Left kidney (tissue), 8 donors: Measurements from ENCODE around the gene TPR. TPM values are rescaled to one million over a fixed set of nuclear protein-coding genes. Genes with fewer than 3 reads are reported as not detected.
"Not testable (repeated sequence)": the region's sequence is repeated elsewhere in the genome, so short reads cannot be mapped to it uniquely, and the experiment has no call there.

Experiments used
- DNase-seq: peaks from one replicate; pipeline ENCODE4 v3.0.0-alpha.2; 2013
- long read RNA-seq, 8 donors: transcript quantifications; one replicate each; lab custom pipeline, GENCODE V29; 2026
- polyA plus RNA-seq: library from polyadenylated mRNA; unstranded; fragments of 120-200 nt; gene quantifications from one replicate; pipeline ENCODE4 v1.2.1, GENCODE V29; 2013; ENCODE audit not compliant: insufficient read length

The TPR gene
- polyA plus RNA-seq, result 141 TPM
- long read RNA-seq, donor 1, partial matches to known transcripts, result 38 of 46 reads
- long read RNA-seq, donor 1, other reads (novel, unspliced or antisense), result 8 of 46 reads
- long read RNA-seq, donor 2, partial matches to known transcripts, result 30 of 30 reads
- long read RNA-seq, donor 2, other reads (novel, unspliced or antisense), result 0 of 30 reads
- long read RNA-seq, donor 3, partial matches to known transcripts, result 42 of 43 reads
- long read RNA-seq, donor 3, other reads (novel, unspliced or antisense), result 0 of 43 reads
- long read RNA-seq, donor 4, partial matches to known transcripts, result 5 of 5 reads
- long read RNA-seq, donor 4, other reads (novel, unspliced or antisense), result 0 of 5 reads
- long read RNA-seq, donor 5, full-length matches to known transcripts, result 1 of 25 reads
- long read RNA-seq, donor 5, partial matches to known transcripts, result 24 of 25 reads
- long read RNA-seq, donor 5, other reads (novel, unspliced or antisense), result 0 of 25 reads
- long read RNA-seq, donor 6, partial matches to known transcripts, result 81 of 81 reads
- long read RNA-seq, donor 6, other reads (novel, unspliced or antisense), result 0 of 81 reads
- long read RNA-seq, donor 7, partial matches to known transcripts, result 167 of 167 reads
- long read RNA-seq, donor 7, other reads (novel, unspliced or antisense), result 0 of 167 reads
- long read RNA-seq, donor 8, partial matches to known transcripts, result 34 of 34 reads
- long read RNA-seq, donor 8, other reads (novel, unspliced or antisense), result 0 of 34 reads

DNA sequence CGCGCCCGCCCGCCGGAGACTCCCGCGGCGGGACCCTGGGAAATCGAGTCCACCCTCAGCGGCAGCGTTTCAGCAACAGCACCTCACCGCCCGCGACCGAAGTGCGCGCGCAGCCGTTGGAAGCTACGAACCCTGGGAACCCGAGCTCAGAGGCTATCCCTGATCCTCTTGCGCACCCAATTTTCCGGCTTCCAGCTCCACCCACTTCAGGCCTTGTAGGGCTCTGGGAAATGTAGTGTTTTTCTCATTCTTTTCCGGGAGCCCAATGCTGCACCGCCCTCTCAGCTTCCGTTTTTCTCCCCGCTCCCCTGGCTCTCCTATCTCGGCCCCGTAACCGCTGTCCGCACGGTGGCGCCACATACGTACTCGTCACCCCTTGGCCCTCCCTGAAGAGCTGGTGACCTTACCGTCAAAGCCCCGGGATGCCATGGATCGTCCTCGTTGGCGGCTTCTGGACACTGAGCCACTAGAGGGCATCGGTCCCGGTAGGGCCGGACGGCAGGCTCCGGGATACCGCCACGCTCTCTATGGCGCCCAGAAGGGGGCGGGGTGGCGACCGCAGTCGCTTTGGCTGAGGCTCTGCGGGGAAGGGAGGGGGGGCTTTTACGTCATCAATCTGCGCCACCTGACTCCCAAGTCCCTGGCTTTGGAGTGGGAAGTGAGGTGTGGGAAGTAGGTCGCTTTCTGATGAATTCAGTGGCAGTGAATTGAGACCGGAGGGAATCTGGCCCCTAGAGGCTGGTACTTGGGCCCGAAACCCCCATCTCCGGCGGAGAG is at the start of gene TPR, which contains the start of gene ODR4:
Gene TPR, minus strand, starts transcription at position 102 of the 777 bp plus-strand sequence. CDS start 225 bp downstream, outside the sequence.
Gene ODR4, plus strand, starts transcription at position 687 of the 777 bp plus-strand sequence. CDS start 3,948 bp downstream, outside the sequence.
- DNase-seq, result peak; percentile 99

DNA sequence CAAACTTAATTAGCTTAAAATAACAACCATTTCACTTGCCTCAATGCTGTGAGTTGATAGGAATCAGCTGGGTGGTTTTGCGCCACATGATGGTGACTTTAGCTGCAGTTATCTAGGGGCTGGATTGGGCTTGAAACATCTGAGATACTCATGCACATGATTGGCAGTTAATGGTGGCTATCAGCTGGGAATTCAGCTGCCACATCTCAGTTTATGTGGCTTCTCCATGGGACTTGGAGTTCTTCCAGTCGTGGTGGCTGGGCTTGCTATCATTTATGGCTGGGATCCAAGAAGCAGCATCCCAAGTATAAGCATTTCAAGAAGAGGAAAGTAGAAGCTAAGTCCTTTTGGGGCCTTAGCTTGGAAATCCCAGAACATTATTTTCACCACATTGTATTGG is 49.5 kb upstream of the TPR start:
- no peak for DNase-seq

GRCh38 chr1:186421446-186421845 is 46.4 kb upstream of the TPR start:
- no peak for DNase-seq

- DNase-seq, result no peak
These were observed 45.9 kb upstream of the TPR start for GRCh38 chr1:186420923-186421322.

DNA sequence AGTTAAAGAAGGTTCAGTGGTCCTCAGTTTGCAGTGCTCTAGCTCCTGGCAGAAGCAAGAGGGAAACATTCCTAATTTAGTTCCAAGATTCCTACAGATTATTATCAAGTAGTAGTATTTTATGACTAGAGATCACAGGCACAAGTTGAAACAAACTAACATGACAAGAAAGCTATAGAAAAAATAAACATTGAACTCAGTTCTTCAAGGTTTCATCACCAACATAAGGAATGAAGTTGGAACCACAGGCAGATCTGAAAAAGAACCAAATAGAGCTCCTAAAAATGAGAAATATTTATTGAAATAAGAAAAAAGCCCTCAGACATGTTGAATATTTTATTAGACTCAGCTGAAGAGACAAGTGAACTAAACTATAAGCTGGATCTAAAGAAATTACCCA is 45.3 kb upstream of the TPR start:
- no peak for DNase-seq

DNA sequence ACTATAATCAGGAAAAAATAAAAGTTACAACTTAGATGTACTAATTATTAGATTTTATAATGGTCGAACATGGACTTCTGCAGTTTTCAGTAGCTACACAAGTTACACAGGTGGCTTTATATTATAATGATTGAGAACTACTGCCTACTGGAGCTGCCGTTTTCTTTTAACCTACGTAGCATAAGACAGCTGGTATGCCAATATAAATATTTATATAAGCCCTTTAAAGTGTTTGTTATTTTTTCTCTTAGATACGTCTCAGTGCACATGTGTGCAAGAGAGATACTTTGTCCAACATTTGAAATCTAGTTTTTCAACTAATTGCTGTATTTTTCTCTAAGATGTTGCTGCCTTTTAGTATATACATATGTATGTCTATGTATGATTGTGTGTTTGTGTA is 43.5 kb upstream of the TPR start:
- no peak for DNase-seq

DNA sequence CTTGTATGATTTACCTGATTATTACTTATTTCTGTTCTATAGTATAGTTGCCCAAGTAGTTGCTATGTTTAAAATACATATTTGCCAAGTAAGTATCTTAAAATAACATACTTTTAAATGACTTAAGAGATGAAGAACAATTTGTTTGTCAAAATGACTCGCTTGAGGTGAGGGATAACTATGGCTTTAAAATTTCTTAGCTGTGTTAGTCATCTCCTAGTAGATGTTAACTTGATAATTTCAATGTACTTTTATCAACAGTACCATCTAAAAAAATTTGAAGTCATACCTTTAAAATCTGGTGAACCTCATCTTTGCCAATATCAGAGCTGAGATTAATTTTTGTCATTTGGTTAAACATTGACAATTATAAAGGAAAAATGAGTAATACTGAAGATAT is 38.3 kb upstream of the TPR start:
- DNase-seq, result no peak

DNA sequence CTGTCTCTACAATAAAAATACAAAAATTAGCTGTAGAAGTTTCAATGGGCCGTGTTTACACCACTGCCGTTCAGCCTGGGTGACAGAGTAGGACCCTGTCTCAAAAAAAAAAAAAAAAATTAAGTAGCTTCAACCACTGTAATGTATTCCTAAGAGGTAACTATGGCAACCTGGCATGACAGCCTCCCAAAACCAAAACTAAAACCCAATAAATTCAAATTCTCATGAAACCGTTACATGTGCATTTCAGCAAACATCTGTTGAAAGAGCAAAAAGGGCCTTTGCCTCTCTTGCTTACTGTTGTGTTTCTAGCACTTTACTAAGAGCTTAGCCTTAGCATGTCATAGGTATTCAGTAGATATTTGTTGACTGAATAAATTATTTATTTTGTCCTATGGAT is 34.0 kb upstream of the TPR start:
- no peak for DNase-seq

DNA sequence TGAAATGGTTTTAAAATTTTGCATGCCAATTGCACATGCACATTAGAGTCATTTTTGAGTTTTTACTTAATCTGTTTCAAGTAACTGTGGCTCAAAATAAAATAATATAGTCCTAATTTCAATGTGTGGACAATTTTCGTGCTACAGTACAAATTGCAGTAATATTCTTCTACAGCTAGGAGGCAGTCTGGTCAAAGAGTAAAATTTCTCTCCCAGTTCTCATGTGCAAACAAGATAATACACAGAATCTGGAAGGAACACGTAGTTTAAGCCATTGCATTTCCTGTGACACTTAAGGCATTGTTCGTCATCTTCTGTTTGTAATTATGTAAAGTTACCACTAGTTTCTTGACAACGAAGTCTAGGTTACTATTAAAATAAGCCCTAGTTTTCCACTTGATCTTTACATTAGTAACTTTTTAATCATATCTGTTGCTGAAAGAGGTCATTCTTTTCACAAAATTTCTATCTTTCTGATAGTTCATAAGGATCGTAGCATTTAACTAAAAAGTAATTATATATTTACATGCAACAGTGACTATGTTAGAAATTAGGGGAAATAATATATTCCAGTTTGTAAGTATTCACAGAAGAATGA is 29.5 kb upstream of the TPR start:
- peak; percentile 11 for DNase-seq

- DNase-seq, result no peak
These were observed 28.6 kb upstream of the TPR start for GRCh38 chr1:186403632-186404031.

DNA sequence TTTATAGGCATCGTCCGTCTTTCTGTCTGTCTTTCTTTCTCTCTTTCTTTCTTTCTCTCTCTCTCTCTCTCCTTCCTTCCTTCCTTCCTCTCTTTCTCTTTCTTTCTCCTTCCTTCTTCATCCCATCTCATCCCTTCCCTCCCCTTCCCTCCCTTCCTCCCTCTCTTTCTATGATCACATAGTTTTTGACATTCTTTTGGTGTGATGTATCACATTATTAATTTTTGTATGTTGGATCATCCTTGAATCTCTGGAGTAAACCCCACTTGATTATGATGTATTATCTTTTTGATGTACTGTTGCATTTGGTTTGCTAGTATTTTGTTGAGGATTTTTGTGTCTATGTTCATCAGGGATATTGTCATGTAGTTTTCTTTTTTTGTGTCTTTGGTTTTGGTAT is 26.4 kb upstream of the TPR start:
- not testable (repeated sequence) for DNase-seq

- DNase-seq, result not testable (repeated sequence)
These were observed 17.7 kb upstream of the TPR start for GRCh38 chr1:186392711-186393110.

DNA sequence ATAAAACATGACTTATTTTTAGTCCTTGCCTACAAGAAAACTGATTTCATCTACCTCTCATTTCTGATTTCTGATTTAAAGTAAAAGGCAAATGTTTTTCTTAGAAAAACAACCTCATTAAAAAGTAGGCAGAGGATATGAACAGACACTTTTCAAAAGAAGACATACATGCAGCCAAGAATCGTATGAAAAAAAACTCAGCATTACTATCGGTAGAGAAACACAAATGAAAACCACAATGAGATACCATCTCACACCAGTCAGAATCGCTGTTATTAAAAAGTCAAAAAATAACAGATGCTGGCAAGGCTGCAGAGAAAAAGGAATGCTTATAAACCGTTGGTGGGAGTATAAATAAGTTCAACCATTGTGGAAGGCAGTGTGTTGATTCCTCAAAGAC is 16.8 kb upstream of the TPR start:
- no peak for DNase-seq

- no peak for DNase-seq
These were observed 15.9 kb upstream of the TPR start for GRCh38 chr1:186390925-186391324.

DNA sequence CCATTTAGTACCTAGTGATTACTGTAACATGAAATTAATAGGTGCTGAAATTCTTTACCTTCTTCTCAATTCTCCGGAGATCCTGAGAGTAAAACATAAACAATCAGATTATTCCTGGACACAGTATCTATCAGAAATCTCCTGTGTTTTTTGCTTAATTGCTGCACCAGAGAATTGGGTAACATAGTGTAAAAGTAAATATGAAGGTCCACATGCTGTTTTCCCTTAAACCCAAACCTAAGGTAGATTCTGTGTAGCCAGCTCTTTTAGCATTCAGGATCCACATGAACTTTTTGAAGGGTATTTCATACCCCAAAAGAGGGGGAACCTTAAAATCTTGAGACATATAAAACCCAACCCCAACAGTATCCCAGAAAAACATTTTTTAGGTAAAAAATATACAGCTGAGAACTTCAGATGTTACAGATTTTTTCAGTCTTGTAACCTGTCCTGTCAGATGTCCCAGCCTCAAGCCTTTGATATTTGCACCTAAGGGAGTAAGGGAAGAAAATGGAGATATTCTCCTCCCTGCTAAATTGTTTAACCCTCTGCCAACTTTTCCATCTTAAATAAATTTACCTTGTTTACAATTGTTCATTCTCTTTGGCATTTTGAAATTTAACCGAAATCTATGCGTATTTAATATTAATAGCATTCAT is 11.8 kb upstream of the TPR start:
- DNase-seq, result no peak

GRCh38 chr1:186375929-186376319 is 871 bp upstream of the TPR start:
- no peak for DNase-seq

DNA sequence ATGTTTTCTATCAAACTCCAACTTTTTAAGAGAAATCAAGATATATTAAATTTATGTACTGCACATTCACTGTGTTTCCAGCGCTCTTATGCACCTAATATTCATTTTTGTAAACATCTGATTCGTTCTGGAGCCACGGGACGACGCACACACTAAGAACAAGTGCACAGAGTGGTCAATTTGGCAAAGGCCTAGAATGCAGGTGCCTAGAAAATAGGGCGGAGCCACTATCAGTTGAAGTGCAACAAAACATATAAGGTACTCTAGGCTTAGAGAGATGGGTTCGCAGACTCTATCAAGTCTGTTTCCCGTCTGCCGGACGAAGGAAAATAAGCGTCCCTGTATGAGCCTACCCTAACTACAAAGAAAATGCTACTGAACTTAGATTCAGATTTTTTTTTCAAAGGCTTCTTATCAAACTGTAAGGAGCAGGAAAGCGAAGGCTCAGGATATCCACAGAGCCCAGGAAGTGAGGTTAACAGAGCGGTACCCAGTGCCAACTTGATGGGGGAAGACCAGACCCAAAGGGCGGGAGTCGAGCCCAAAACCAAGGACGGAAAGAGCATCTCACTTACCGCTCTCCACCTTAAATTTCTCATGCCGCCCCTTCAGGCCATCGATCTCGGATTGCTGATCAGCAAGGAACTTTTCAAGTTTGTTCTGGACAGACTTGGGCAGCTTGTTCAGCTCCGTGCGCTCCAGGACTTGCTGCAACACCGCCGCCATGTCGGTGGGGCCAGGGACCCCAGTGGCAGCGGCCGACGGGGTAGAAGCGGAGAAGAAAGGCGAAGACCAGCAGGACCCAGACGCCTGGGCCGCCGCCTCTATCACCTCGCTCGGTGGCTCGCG is 526 bp downstream of the TPR start:
- peak; percentile 36 for DNase-seq

DNA sequence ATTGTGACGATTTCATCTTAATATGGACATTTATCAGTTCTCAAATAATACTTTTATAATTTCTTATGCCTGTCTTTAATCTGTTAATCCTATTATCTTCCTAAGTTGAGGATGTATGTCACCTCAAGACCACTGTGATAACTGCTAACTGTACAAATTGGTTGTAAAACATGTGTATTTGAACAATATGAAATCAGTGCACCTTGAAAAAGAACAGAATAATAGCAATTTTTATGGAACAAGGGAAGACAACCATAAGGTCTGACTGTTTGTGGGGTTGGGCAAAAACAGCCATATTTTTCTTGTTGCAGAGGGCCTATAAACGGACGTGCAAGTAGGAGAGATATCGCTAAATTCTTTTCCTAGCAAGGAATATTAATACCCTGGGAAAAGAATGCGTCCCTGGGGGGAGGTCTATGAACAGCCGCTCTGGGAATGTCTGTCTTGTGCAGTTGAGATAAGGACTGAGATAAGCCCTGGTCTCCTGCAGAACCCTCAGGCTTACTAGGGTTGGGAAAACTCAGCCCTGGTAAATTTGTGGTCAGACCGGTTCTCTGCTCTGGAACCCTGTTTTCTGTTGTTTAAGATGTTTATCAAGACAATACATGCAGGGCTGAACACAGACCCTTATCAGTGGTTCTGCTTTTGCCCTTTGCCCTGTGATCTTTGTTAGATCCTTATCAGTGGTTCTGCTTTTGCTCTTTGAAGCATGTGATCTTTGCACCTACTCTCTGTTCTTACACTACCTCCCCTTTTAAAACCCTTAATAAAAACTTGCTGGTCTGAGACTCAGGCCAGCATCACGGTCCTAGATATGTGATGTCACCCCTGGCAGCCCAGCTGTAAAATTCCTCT is 27.0 kb downstream of the TPR start:
- not testable (repeated sequence) for DNase-seq

DNA sequence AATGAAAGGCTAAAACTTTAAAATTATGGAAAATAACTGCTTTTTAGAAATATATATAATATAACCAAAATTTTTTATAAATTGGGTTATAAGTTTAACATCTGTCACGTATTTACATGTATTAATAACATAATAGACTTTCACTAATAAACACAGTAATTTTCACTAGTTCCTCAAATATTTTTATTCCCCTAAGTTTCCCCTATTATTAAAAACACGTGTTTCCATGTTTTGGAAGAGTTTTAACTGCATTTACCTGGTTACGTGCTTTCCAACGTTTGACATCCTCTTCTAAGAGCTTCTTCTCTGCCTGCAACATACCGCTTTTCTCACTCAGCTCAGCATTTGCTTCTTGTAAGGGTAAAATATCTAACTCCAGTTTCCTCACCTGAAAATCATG is 34.3 kb downstream of the TPR start:
- DNase-seq, result no peak

- DNase-seq, result no peak
These were observed 37.5 kb downstream of the TPR start for GRCh38 chr1:186337554-186337953.
